GM23248 (cell line): ENCODE measurements around the gene SART1. TPM values are rescaled to one million over a fixed set of nuclear protein-coding genes. Genes with fewer than 3 reads are reported as not detected.

Experiments
- DNase-seq: peaks from one replicate; pipeline ENCODE4 v3.0.0-alpha.2; 2015
- H2AFZ ChIP-seq: fragments of 200-600 bp; sonication (generic); 2 replicates; pipeline ENCODE4 v1.6.1; 2016; ENCODE audit warnings: antibody characterized with exemption
- H3F3A ChIP-seq: fragments of 200-600 bp; sonication (generic); 2 replicates; pipeline ENCODE4 v1.6.1; 2016; ENCODE audit warnings: mild to moderate bottlenecking, antibody characterized with exemption, mixed run types; ENCODE audit not compliant: insufficient read depth
- H3K27ac ChIP-seq: fragments of 200-600 bp; sonication (generic); 2 replicates; pipeline ENCODE4 v1.5.1; 2016; ENCODE audit warnings: mild to moderate bottlenecking
- H3K27me3 ChIP-seq: fragments of 200-600 bp; sonication (generic); replicated peaks from 2 replicates; pipeline ENCODE4 v1.6.1; 2016; ENCODE audit warnings: mild to moderate bottlenecking; ENCODE audit not compliant: insufficient read depth
- H3K36me3 ChIP-seq: fragments of 200-600 bp; sonication (generic); 2 replicates; pipeline ENCODE4 v1.6.1; 2016; ENCODE audit warnings: low read depth, mild to moderate bottlenecking
- H3K4me1 ChIP-seq: fragments of 200-600 bp; sonication (generic); 2 replicates; pipeline ENCODE4 v1.6.1; 2016; ENCODE audit warnings: mild to moderate bottlenecking; ENCODE audit not compliant: insufficient read depth
- H3K4me2 ChIP-seq: fragments of 200-600 bp; sonication (generic); one replicate; pipeline ENCODE4 v1.6.1; 2016; ENCODE audit warnings: mild to moderate bottlenecking; ENCODE audit not compliant: unreplicated experiment
- H3K4me3 ChIP-seq: fragments of 200-600 bp; sonication (generic); 2 replicates; pipeline ENCODE4 v1.5.1; 2016; ENCODE audit warnings: mild to moderate bottlenecking
- H3K79me2 ChIP-seq: fragments of 200-600 bp; sonication (generic); 2 replicates; pipeline ENCODE4 v1.6.1; 2016; ENCODE audit warnings: mild to moderate bottlenecking; ENCODE audit not compliant: insufficient read depth
- H3K9ac ChIP-seq: fragments of 200-600 bp; sonication (generic); 2 replicates; pipeline ENCODE4 v1.6.1; 2016; ENCODE audit warnings: mild to moderate bottlenecking
- H3K9me2 ChIP-seq: fragments of 200-600 bp; sonication (generic); 2 replicates; pipeline ENCODE4 v1.6.1; 2016; ENCODE audit warnings: mixed run types, mild to moderate bottlenecking, moderate library complexity; ENCODE audit not compliant: insufficient read depth
- H3K9me3 ChIP-seq: fragments of 200-600 bp; sonication (generic); one replicate; pipeline ENCODE4 v1.6.1; 2017; ENCODE audit warnings: low read depth
- H4K20me1 ChIP-seq: fragments of 200-600 bp; sonication (generic); 2 replicates; pipeline ENCODE4 v1.6.0; 2016; ENCODE audit not compliant: insufficient read depth
- EZH2 ChIP-seq: fragments of 200-600 bp; sonication (generic); IDR thresholded peaks from 2 replicates; pipeline ENCODE4 v1.6.1; 2018; ENCODE audit warnings: antibody characterized with exemption, mild to moderate bottlenecking; ENCODE audit not compliant: insufficient read depth, poor library complexity, severe bottlenecking
- EZH2phosphoT487 ChIP-seq: fragments of 200-600 bp; sonication (generic); IDR thresholded peaks from 2 replicates; pipeline ENCODE4 v1.6.1; 2018; ENCODE audit warnings: antibody characterized with exemption, moderate library complexity, mild to moderate bottlenecking, low read depth; ENCODE audit not compliant: insufficient read depth
- WGBS, 2 experiments: methylation state at CpG; one replicate each; pipeline ENCODE4 v1.1.6; 2015 to 2017; ENCODE audit warnings: low lambda C conversion rate in 2 of 2, low coverage in 1 of 2; ENCODE audit errors: missing lambda C conversion rate in 2 of 2; 5-methylcytosine and 5-hydroxymethylcytosine counted together
- in situ Hi-C: fragments of 300-500 bp; cut with MboI; formaldehyde crosslinking; loops from 2 replicates; pipeline ENCODE4 v1.15.0; 2020
- polyA plus RNA-seq: library from polyadenylated mRNA; unstranded; fragments of >200 nt; fragmentation: Nextera tagmentation; extraction: Ambion mirVana; gene quantifications from 2 replicates; pipeline ENCODE4 v1.2.1, GENCODE V29; 2016
- total RNA-seq: library from RNA; depleted of rRNA; stranded (reverse); fragments of >200 nt; shearing (Covaris generic); gene quantifications from 2 replicates; pipeline ENCODE4 v1.2.3, GENCODE V29; 2014

The SART1 gene
- total and polyA plus RNA-seq, 2 experiments from 2014 or later, result 27.7 to 48.6 TPM

DNA sequence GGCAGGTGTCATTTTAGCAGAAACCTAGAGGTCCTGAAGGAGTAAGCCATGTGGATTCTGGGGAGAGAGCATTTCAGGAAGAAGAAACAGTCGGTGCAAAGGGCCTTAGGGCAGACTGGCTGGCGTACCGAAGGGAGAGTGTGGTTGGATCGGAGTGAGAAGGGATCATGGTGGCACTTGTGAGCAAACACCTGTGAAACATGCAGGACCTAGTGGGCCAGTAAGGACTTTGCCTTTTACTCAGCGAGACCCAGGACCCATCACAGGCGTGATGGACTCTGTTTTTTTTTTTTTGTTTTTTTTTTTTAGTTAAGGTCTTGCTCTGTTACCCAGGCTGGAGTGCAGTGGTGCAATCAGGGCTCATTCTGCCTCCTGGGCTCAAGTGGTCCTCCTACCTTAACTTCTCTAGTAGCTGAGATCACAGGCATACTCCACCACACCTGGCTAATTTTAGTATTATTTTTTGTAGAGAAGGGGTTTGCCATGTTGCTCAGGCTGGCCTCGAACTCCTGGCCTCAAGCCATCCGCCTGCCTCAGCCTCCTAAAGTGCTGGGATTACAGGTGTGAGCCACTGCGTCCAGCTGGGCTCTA, 19.7 kb upstream of the SART1 start:
- H3K79me2 ChIP-seq, result no peaks in the 10 kb centered on the region
- H2AFZ ChIP-seq, result peak overlapping the region; percentile 69
- DNase-seq, result no peak
- no peaks in the 10 kb centered on the region for H3K36me3 ChIP-seq
- H3F3A ChIP-seq, result peaks cover 24% of the 10 kb centered on the region
- 89 to 90% methylated on average over 9 of the region's 9 CpGs for WGBS, 2 experiments
- TF ChIP-seq EZH2phosphoT487, result no peak
- no peak for TF ChIP-seq EZH2
- peak overlapping the region; percentile 85 for H3K27ac ChIP-seq
- H3K9me2 ChIP-seq, result no peaks in the 10 kb centered on the region
- no peaks in the 10 kb centered on the region for H3K27me3 ChIP-seq
- 0 out of 2 replicates have a peak overlapping the region, but pooled peaks have one; percentile 17 for H3K4me3 ChIP-seq
- H3K9me3 ChIP-seq, result no peaks in the 10 kb centered on the region
- no peak overlapping the region for H3K9ac ChIP-seq
- H4K20me1 ChIP-seq, result no peaks in the 10 kb centered on the region
- H3K4me2 ChIP-seq, result peak overlapping the region; percentile 60
- H3K4me1 ChIP-seq, result peaks cover 22% of the 10 kb centered on the region
- in situ Hi-C loops, result no loop called here

DNA sequence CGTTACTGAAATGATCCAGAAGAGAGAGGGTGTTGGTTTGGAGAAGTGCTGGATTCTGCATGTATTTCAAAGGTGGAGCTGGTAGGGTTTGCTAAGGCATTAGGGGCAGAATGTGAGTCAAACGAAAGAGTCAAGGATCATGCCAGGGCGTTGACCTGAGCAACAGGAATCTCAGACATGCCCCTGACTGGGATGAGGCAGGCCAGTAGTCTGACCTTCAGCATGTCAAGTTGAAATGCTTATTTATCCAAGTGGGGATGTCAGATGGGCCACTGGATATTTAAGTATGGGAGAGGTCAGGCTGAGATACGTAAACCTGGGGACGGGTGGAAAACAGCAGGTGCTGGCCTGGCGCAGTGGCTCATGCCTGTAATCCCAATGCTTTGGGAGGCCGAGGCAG, 19.0 kb upstream of the SART1 start:
- in situ Hi-C loops, result no loop called here
- DNase-seq, result no peak
- H3K79me2 ChIP-seq, result no peaks in the 10 kb centered on the region
- no peaks in the 10 kb centered on the region for H3K36me3 ChIP-seq
- no peaks in the 10 kb centered on the region for H3K9me3 ChIP-seq
- no peak overlapping the region for H3K4me2 ChIP-seq
- WGBS, 2 experiments, result 83 to 88% methylated on average over 7 of the region's 7 CpGs
- TF ChIP-seq EZH2phosphoT487 (no peak), EZH2 (no peak)
- no peaks in the 10 kb centered on the region for H4K20me1 ChIP-seq
- H3K9ac ChIP-seq, result no peak overlapping the region
- peaks cover 24% of the 10 kb centered on the region for H3F3A ChIP-seq
- H3K27ac ChIP-seq, result no peak overlapping the region
- H3K9me2 ChIP-seq, result no peaks in the 10 kb centered on the region
- H3K27me3 ChIP-seq, result no peaks in the 10 kb centered on the region
- H3K4me1 ChIP-seq, result peaks cover 22% of the 10 kb centered on the region
- H3K4me3 ChIP-seq, result no peak overlapping the region
- H2AFZ ChIP-seq, result no peak overlapping the region

DNA sequence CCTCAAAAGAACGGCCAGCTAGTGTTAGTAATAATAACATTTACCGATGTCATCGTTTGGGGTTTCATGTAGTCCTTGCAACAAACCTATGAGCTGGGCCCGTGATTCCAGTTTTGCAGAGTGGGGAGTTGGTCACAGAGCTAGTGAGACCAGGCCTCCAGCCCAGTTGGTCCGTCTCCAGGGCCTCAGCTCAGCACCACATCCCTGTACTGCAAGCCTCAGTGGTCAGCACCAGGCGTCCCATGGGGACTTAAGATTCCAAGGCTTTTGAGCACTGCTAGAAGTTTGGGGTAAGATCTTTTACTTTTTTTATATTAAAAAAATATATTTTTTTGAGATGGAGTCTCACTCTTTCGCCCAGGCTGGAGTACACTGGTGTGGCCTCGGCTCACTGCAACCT, 17.3 kb upstream of the SART1 start:
- no peak for DNase-seq
- Histone ChIP-seq H3K4me3 (no peak overlapping the region), H3K9me2 (no peaks in the 10 kb centered on the region), H3K27me3 (no peaks in the 10 kb centered on the region), H3K9me3 (no peaks in the 10 kb centered on the region), H3K79me2 (no peaks in the 10 kb centered on the region), H3K36me3 (no peaks in the 10 kb centered on the region), H3K4me2 (no peak overlapping the region), H3F3A (peaks cover 24% of the 10 kb centered on the region), H3K4me1 (peaks cover 22% of the 10 kb centered on the region), H3K9ac (no peak overlapping the region), H3K27ac (no peak overlapping the region), H2AFZ (no peak overlapping the region), H4K20me1 (no peaks in the 10 kb centered on the region)
- WGBS, 2 experiments, result 93 to 94% methylated on average over 8 of the region's 8 CpGs
- in situ Hi-C loops, result no loop called here
- TF ChIP-seq EZH2phosphoT487, result no peak
- no peak for TF ChIP-seq EZH2

DNA sequence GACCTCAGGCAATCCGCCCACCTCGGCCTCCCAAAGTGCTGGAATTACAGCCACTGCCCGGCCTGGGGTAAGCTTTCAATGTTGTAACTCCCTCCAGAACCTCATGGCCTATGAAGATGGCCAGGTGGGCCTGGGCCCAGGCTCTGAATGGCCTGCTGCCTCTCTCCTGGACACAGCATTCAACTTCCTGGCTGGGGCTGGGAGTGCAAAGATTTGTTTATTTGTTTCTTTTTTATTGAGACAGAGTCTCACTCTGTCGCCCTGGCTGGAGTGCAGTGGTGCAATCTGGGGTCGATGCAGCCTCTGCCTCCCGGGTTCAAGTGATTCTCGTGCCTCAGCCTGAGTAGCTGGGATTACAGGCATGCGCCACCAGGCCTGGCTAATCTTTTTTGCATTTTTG, 16.8 kb upstream of the SART1 start:
- H3K79me2 ChIP-seq, result no peaks in the 10 kb centered on the region
- H3K4me1 ChIP-seq, result peaks cover 22% of the 10 kb centered on the region
- H4K20me1 ChIP-seq, result no peaks in the 10 kb centered on the region
- 67 to 77% methylated on average over 8 of the region's 8 CpGs for WGBS, 2 experiments
- no peak for TF ChIP-seq EZH2
- H3K9me3 ChIP-seq, result no peaks in the 10 kb centered on the region
- no peak overlapping the region for H2AFZ ChIP-seq
- no peaks in the 10 kb centered on the region for H3K9me2 ChIP-seq
- no peaks in the 10 kb centered on the region for H3K27me3 ChIP-seq
- H3K4me2 ChIP-seq, result no peak overlapping the region
- no peak overlapping the region for H3K27ac ChIP-seq
- no peak overlapping the region for H3K4me3 ChIP-seq
- in situ Hi-C loops, result no loop called here
- H3K9ac ChIP-seq, result no peak overlapping the region
- peaks cover 24% of the 10 kb centered on the region for H3F3A ChIP-seq
- no peaks in the 10 kb centered on the region for H3K36me3 ChIP-seq
- DNase-seq, result no peak
